ENCODE data around the gene TBRG4.

TBRG4 gene

GRCh38 chr7:45088146-45088701 is 23.3 kb downstream of the TBRG4 start:
- FAIRE-seq = no peak

DNA sequence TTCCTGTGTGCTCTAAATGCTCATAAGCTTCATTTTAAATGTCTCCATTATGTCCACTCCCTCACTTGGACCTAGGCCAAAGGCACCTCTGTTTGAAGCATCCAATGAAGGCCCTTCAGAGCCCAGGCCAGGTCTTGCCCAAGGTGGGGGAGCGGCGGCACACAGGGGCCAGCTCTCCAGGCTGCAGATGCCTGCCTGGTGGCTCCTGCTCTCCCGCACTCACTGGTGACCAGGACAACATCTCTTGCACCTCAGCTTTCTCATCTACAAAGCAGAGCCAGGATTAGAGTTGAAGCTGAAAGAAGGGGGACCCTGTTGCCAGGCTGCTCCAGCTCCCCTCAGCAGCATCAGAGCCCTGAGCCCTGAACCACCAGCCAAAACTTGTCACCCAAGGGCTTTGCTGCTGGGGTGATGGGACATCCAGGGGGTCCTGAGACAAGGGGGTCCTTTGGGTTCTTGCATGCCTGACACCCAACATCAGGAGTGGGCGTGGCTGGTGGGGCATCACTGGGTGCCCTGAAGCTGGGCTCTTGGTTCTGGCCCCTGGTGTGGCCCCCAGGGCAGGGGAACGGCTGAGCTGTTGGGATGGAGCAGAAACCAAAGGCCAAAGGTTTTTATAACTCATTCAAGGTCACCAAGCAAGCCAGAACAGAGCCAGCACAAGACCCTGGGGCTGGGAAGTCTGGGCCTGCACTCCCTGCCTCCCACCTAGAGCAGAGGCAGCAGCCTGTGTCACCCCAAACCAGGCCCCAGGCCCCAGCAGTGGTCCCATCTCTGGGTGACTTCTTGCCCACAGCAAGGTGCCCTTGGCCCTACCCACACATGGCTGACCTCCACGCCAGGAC is 24.0 kb downstream of the TBRG4 start:
- no peak for FAIRE-seq

DNA sequence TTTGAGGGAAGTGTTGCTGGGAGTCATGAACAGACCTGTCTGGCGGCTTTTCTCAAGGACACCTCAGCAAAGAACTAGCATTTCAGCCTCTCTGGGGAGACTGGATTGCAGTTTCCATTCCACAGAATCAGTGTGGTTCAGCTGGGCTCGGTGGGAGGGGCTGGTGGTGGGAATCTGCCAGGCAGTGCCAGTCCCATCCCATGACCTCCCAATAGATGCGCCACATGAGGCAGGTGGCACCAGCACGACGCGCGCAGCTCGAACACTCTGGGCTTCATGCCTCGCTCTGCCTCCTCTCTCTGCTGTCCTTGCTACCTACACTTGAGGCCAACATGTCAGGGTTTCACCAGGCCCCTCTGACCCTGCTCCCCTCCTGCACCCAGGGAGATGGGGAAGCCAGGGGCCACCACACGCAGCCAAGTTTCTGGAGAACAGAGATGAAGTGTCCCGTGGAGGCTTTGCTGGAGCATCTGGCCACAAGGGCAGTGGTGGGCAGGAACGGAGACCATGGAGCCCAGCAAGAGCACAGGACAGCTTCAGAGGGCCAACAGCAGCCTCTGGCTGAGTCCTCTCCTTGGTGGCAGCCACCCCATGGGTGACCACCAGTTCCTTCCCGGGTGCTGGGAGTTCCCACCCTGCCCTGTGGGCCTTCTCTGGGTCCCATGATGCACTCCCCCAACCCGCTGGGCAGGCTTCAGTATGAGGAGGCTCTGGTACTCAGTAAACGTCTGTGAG is 25.0 kb downstream of the TBRG4 start:
- no peak for FAIRE-seq

GRCh38 chr7:45085619-45086200 is 25.8 kb downstream of the TBRG4 start:
- no peak for FAIRE-seq

- FAIRE-seq = no peak
Observed at GRCh38 chr7:45084901-45085618, 26.4 kb downstream of the TBRG4 start.

DNA sequence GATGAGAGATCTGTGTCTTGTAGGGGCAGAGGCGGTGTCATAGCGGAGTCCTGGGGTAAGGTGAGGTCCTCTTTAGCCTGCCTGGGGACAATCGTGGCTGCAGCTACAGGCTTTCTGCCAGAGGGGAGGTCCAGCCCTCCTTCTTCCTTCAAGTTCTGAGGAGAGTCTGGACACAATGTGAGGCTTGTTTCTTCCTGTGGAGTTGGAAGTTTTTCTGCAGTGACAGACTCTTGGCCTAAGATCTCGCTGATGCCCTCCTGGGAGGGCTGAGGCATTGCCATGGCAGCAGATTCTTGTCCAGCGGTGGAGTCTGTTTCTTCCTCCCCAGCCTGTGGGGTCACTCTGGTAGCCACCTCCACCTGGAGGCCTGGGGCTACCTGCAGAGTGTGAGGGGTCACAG is 27.2 kb downstream of the TBRG4 start:
- no peak for FAIRE-seq

DNA sequence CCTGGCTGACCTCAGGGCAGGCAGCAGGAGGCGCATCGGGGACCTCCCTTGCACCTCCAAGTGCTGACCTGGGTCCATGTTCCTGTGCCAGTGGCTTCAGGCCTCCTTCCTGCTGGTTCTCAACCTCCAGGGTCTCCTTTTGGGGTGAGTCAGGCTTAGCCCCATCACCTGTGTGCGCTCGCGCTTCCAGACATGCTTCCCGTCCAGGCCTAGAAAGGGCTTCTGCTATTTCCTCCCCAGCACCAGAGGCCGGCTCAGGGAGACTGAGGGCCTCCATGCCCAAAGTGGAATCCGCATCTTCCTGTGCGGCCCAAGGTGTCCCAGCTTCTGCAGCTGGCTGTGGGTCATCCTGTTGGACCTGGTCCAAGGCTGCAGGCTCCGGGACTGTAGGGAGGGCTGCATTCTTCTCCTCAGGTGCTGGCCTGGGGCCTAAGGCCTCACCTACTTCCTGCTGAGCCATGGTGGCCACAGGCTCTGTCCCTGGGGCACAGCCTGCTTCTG is 28.6 kb downstream of the TBRG4 start:
- no peak for FAIRE-seq

- FAIRE-seq = no peak
Observed at GRCh38 chr7:45082031-45082830, 29.3 kb downstream of the TBRG4 start.

GRCh38 chr7:45081670-45081974 is 29.9 kb downstream of the TBRG4 start:
- no peak for FAIRE-seq

DNA sequence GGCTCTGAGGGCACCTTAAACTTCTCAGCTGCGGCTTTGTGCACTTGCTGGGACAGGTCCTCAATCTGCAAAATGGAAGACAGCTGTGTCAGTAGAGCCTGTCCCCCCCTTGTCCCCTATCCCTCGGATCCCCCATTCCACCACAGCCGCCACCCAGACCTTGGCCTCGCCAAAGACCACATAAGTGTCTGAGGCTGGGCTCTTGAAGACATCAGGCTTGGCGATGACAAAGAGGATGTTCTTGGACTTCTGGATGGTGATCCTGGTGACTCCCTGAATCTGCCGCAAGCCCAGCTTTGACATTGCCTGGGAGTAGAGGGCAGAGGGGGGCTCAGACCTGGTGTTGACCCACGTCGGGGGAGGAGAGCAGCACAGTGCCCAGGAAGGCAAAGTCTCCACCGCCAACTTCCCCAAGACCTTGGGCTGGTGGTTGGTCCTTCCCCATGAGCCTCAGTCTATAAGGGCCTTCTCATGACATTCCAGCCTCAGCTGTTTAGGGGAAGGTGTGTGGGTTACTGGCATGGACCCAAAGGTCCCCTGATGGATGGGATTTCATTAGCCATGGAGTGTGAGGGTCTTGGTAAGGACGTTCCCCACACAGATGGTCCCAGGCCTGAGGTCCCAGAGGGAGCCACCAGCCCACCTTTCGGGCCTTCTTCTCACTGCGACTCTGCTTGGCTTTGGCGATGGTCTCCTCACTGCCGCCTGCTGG is 30.4 kb downstream of the TBRG4 start:
- no peak for FAIRE-seq

- no peak for FAIRE-seq
Observed at GRCh38 chr7:45080265-45080957, 31.1 kb downstream of the TBRG4 start.

DNA sequence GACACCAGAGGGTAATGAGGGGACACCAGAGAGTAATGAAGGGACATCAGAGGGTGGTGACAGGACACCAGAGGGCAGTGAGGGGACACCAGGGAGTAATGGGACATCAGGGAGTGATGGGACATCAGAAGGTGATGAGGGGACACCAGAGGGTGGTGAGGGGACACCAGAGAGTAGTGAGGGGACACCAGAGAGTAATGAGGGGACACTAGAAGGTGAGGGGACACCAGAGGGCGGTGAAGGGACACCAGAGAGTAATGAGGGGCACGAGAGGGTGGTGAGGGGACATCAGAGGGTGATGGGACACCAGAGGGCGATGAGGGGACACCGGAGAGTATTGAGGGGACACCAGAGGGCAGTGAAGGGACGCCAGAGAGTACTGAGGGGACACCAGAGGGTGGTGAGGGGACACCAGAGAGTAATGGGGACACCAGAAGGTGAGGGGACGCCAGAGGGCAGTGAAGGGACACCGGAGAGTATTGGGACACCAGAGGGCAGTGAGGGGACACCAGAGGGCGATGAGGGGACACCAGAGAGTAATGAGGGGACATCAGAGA is 33.3 kb downstream of the TBRG4 start:
- FAIRE-seq = no peak

GRCh38 chr7:45077579-45077978 is 33.9 kb downstream of the TBRG4 start:
- no peak for FAIRE-seq

GRCh38 chr7:45076946-45077345 is 34.6 kb downstream of the TBRG4 start:
- FAIRE-seq = no peak

DNA sequence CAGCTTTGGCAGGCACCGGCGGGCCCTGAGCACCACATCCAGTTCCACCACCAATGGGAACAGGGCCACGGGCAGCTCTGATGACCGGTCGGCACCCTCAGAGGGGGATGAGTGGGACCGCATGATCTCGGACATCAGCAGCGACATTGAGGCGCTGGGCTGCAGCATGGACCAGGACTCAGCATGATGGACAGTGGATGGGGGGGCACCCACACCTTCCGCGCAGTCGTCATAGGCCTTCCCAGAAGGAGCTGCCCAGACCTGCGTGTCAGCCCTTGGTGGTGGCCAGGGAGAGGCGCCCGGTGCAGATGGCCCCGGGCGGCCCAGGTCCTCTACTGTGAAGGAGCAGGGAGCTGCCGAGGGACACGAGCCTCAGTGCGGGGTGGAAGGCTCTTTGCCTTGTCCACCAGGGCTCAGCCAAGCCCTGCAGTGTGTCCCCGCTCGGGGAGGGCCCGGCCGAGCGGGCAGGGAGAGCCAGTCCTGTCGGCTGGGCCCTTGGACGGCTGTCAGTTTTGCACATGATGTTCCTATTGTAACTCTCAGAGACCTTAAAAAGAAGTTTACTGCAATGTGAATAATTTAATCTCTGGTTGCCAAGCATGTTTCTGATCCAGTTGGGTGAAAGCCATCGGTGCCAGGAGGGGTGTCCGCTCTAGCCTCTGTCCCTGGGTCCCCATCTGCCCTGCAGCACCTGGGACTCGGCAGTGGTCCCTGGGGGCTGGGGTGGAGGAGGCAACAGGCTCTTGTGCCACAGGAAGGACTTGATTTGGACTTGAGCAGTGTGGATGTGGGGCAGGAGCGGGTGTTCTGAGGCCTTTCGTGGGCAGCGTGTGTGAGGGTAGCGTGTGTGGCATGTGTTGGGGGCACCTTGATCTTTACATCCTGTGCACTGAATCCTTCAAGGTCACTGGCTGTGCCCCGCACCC is 35.4 kb downstream of the TBRG4 start:
- no peak for FAIRE-seq

GRCh38 chr7:45075355-45075644 is 36.2 kb downstream of the TBRG4 start:
- FAIRE-seq = no peak

DNA sequence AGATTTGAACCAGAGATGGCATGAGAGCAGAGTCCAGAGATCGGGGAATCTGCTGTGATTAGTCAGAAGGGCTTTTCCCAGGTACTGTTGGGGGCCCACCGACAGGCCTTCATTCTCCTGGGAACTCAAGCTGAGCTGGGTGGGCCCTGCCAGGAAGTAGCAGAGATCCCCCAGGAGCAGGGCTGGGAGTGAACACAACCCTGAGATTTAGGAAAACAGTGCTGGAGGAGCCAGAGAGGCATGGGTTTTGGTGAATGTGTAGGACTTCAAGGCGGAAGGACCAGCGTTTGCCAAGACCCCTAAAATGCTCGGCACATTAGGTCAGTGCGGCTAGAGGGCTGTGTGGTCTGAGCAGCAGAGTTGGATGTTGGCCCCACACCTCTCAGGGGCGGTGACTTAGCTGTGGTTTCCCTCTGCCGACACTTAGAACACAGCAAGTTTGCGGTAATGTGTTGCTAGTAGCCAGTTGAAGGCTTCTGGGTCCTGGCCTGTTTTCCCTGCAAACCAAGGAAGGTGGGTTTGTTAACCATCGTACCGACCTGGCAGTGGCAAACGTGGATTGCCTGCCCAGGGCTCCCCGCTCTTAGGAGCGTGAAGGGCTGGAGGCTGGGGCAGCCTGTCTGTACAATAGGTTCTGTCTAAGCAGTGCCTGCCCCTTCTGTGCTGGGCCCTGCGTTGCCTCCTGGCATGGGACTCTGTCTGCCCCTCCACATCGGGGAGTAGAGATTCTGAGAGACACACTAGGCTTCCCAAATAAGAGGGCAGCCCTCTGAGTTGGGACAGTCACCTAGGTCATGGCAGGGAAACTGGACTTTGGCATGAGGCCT is 36.8 kb downstream of the TBRG4 start:
- no peak for FAIRE-seq

- FAIRE-seq = no peak
Observed at GRCh38 chr7:45073786-45074527, 37.5 kb downstream of the TBRG4 start.

Data from endometrium (tissue), 2 donors.